ENCODE data around the gene LGR5.

- TF ChIP-seq CTCF (IDR thresholded peaks at IDR 0.05) = no peak
- TF ChIP-seq POLR2A (IDR thresholded peaks at IDR 0.05) = no peak
These were observed 106.8 kb downstream of the LGR5 start for GRCh38 chr12:71546322-71546861.

All from Peyer's patch (tissue), 4 donors.